Right lobe of liver (tissue), 6 donors: ENCODE data around the gene PDZK1IP1. TPM values are rescaled to one million over a fixed set of nuclear protein-coding genes. Genes with fewer than 3 reads are reported as not detected.
"Not testable (repeated sequence)": the region's sequence is repeated elsewhere in the genome, so short reads cannot be mapped to it uniquely, and the experiment has no call there.

Source experiments
- ATAC-seq, 4 donors: fragments of 200-7000 bp; cut with Tn5 transposase; one replicate each; pipeline ENCODE4 v1.9.1; 2020; ENCODE audit warnings: mild to moderate bottlenecking in 4 of 4, moderate library complexity in 4 of 4
- DNase-seq, 3 donors: peaks; one replicate each; pipeline ENCODE4 v3.0.0-alpha.2; 2020
- H3K27ac ChIP-seq, 3 donors: fragments of 200-600 bp; one replicate each; pipeline ENCODE4 v1.8.0; 2022
- H3K27me3 ChIP-seq, 2 donors: fragments of 200-600 bp; one replicate each; pipeline ENCODE4 v1.8.0; 2022
- H3K36me3 ChIP-seq, 4 donors: fragments of 200-600 bp; sonication (generic) in 1 of 4; one replicate each; pipeline versions ENCODE4 v1.5.1 to v1.8.0; 2017 to 2022; ENCODE audit warnings: control low read depth in 1 of 4
- H3K4me1 ChIP-seq, 4 donors: fragments of 200-600 bp; sonication (generic) in 1 of 4; one replicate each; pipeline versions ENCODE4 v1.5.1 to v1.8.0; 2017 to 2022; ENCODE audit warnings: control low read depth in 1 of 4
- H3K4me3 ChIP-seq, 3 donors: fragments of 200-600 bp; one replicate each; pipeline ENCODE4 v1.8.0; 2022
- H3K9me3 ChIP-seq, 4 donors: fragments of 200-600 bp; sonication (generic) in 1 of 4; one replicate each; pipeline versions ENCODE4 v1.5.1 to v1.8.0; 2017 to 2022; ENCODE audit warnings: control low read depth in 1 of 4
- CTCF ChIP-seq, 4 donors: fragments of 200-600 bp in 3 of 4; fragments of 450-650 bp in 1 of 4; IDR thresholded peaks; one replicate each; pipeline versions ENCODE4 v1.5.1 to v1.8.0; 2016 to 2022; ENCODE audit warnings: antibody characterized with exemption in 4 of 4, mild to moderate bottlenecking in 2 of 4
- POLR2A ChIP-seq: fragments of 450-650 bp; IDR thresholded peaks from one replicate; pipeline ENCODE4 v1.6.1; 2017; ENCODE audit warnings: antibody characterized with exemption, mild to moderate bottlenecking
- WGBS: methylation state at CpG from one replicate; pipeline ENCODE4 v1.1.6; 2018; ENCODE audit warnings: low coverage, low lambda C conversion rate; ENCODE audit not compliant: insufficient coverage; ENCODE audit errors: missing lambda C conversion rate; 5-methylcytosine and 5-hydroxymethylcytosine counted together
- intact Hi-C, 2 donors: fragments of 100-400 bp; cut with DNase I; formaldehyde crosslinking; loops; one replicate each; pipeline versions ENCODE4 v1.11.2 to v1.14.1; 2022
- total RNA-seq, 6 experiments: library from RNA; depleted of rRNA in 2 of 6; stranded (reverse); fragments of >200 nt in 2 of 6; fragmentation: NEBNext Ultra II Directional in 3 of 6; extraction: Animal tissue kit (Norgen Biotek cat#: 25700) in 3 of 6; gene quantifications; one replicate each; pipeline versions ENCODE4 v1.1.0 to v1.2.4, GENCODE V29; 2016 to 2023
- donor health status: DM: no; HTN: yes; CAD: no.
- donor health status: DM: no; HTN: no; CAD: no.
- donor health status: DM: no; HTN: no; CAD: no.
- donor health status: DM: no; HTN: yes; CAD: no.
- donor health status: DM: no; HTN: yes; CAD: no.

PDZK1IP1 gene
- total RNA-seq, 6 experiments from 2014 or later = 0.24 to 44.3 (median 5.4) TPM

GRCh38 chr1:47147047-47147785 is 42.6 kb downstream of the PDZK1IP1 start:
- H3K27me3 ChIP-seq = no peaks in the 10 kb centered on the region
- H3K4me3 ChIP-seq = no peak overlapping the region
- WGBS = 48% methylated on average over 4 of the region's 6 CpGs
- peaks cover 0 to 7% (median 1%) of the 10 kb centered on the region in 4 donors for H3K36me3 ChIP-seq
- TF ChIP-seq POLR2A (no peak), CTCF (IDR thresholded peaks at IDR 0.05) (no peak)
- no peaks in the 10 kb centered on the region for H3K9me3 ChIP-seq
- no peaks in the 10 kb centered on the region for H3K4me1 ChIP-seq
- intact Hi-C loops = no loop called here
- DNase-seq = no peak
- ATAC-seq = no peak
- no peak overlapping the region for H3K27ac ChIP-seq

- peaks cover 0 to 11% (median 1%) of the 10 kb centered on the region in 4 donors for H3K36me3 ChIP-seq
- H3K9me3 ChIP-seq, H3K27ac ChIP-seq, ATAC-seq, DNase-seq, intact Hi-C loops, H3K27me3 ChIP-seq, H3K4me1 ChIP-seq, H3K4me3 ChIP-seq: not testable (repeated sequence)
- WGBS = 0% methylated on average over 1 of the region's 1 CpG
Observed at GRCh38 chr1:47146495-47146894, 43.3 kb downstream of the PDZK1IP1 start.

GRCh38 chr1:47143654-47144053 is 46.2 kb downstream of the PDZK1IP1 start:
- H3K27ac ChIP-seq, H3K27me3 ChIP-seq, H3K4me1 ChIP-seq, H3K4me3 ChIP-seq, intact Hi-C loops, H3K9me3 ChIP-seq: not testable (repeated sequence)
- peaks cover 0 to 22% (median 1%) of the 10 kb centered on the region in 4 donors for H3K36me3 ChIP-seq
- ATAC-seq = peak; percentile 72 to 95 (median 88)
- 52% methylated on average over 4 of the region's 6 CpGs for WGBS
- peak; percentile 7 to 63 (median 43) for TF ChIP-seq CTCF (IDR thresholded peaks at IDR 0.05)
- DNase-seq = peak in 1 of 3 donors; percentile 31

GRCh38 chr1:47140358-47140757 is 49.5 kb downstream of the PDZK1IP1 start:
- H3K4me3 ChIP-seq, ATAC-seq, intact Hi-C loops, H3K9me3 ChIP-seq, DNase-seq, H3K27me3 ChIP-seq, H3K27ac ChIP-seq: not testable (repeated sequence)
- WGBS = 39% methylated on average over 3 of the region's 3 CpGs
- Histone ChIP-seq H3K36me3 (peaks cover 0 to 22% (median 1%) of the 10 kb centered on the region in 4 donors), H3K4me1 (peaks cover 0 to 15% (median 3%) of the 10 kb centered on the region in 4 donors)

GRCh38 chr1:47137925-47138615 is 51.8 kb downstream of the PDZK1IP1 start:
- intact Hi-C loops = no loop called here
- peak; percentile 87 to 93 (median 90) for ATAC-seq
- H3K27me3 ChIP-seq = no peaks in the 10 kb centered on the region

More at GRCh38 chr1:47137925-47138615, 51.8 kb downstream of the PDZK1IP1 start:
- peak overlapping the region in 2 of 3 donors; percentile 24 to 84 for H3K27ac ChIP-seq
- H3K9me3 ChIP-seq = no peaks in the 10 kb centered on the region
- peak overlapping the region in 1 of 3 donors; percentile 60 for H3K4me3 ChIP-seq
- no peak for TF ChIP-seq CTCF (IDR thresholded peaks at IDR 0.05)
- TF ChIP-seq POLR2A = no peak
- 16% methylated on average over 3 of the region's 5 CpGs for WGBS
- peak; percentile 78 to 94 (median 89) for DNase-seq
- peaks cover 0 to 15% (median 3%) of the 10 kb centered on the region in 4 donors for H3K4me1 ChIP-seq
- peaks cover 0 to 18% (median 1%) of the 10 kb centered on the region in 4 donors for H3K36me3 ChIP-seq
